Glomerular visceral epithelial cell (primary cell): ENCODE measurements around the gene SECISBP2L.
"Not testable (repeated sequence)": the region's sequence is repeated elsewhere in the genome, so short reads cannot be mapped to it uniquely, and the experiment has no call there.

Source experiments
- DNase-seq: peaks from one replicate; pipeline ENCODE4 v3.0.0-alpha.2; 2016; ENCODE audit errors: extremely low spot score

SECISBP2L gene

GRCh38 chr15:48992545-48992944, 53.7 kb downstream of the SECISBP2L start:
- no peak for DNase-seq

- DNase-seq: no peak
Observed at GRCh38 chr15:48992096-48992495, 54.1 kb downstream of the SECISBP2L start.

- DNase-seq: no peak
Observed at GRCh38 chr15:48989170-48989569, 57.1 kb downstream of the SECISBP2L start.

- DNase-seq: no peak
Observed at GRCh38 chr15:48987142-48987541, 59.1 kb downstream of the SECISBP2L start.

GRCh38 chr15:48986240-48986639, 60.0 kb downstream of the SECISBP2L start:
- no peak for DNase-seq

- DNase-seq: no peak
Observed at GRCh38 chr15:48985516-48985915, 60.7 kb downstream of the SECISBP2L start.

- no peak for DNase-seq
Observed at GRCh38 chr15:48984811-48985352, 61.4 kb downstream of the SECISBP2L start.

- no peak for DNase-seq
Observed at GRCh38 chr15:48984021-48984710, 62.1 kb downstream of the SECISBP2L start.

GRCh38 chr15:48983300-48983699, 62.9 kb downstream of the SECISBP2L start:
- DNase-seq: no peak

GRCh38 chr15:48981941-48982340, 64.3 kb downstream of the SECISBP2L start:
- DNase-seq: no peak

- no peak for DNase-seq
Observed at GRCh38 chr15:48978638-48979037, 67.6 kb downstream of the SECISBP2L start.

GRCh38 chr15:48976444-48977088, 69.7 kb downstream of the SECISBP2L start:
- DNase-seq: no peak

GRCh38 chr15:48975472-48976419, 70.5 kb downstream of the SECISBP2L start:
- peak; percentile 83 for DNase-seq

GRCh38 chr15:48974882-48975281, 71.4 kb downstream of the SECISBP2L start:
- DNase-seq: no peak

GRCh38 chr15:48972750-48973503, 73.3 kb downstream of the SECISBP2L start:
- DNase-seq: no peak

GRCh38 chr15:48970926-48971325, 75.3 kb downstream of the SECISBP2L start:
- DNase-seq: not testable (repeated sequence)

- DNase-seq: no peak
Observed at GRCh38 chr15:48968066-48968465, 78.2 kb downstream of the SECISBP2L start.

- DNase-seq: no peak
Observed at GRCh38 chr15:48967336-48967735, 78.9 kb downstream of the SECISBP2L start.

GRCh38 chr15:48966595-48967301, 79.5 kb downstream of the SECISBP2L start:
- DNase-seq: peak; percentile 72

- peak; percentile 42 for DNase-seq
Observed at GRCh38 chr15:48965972-48966371, 80.3 kb downstream of the SECISBP2L start.

GRCh38 chr15:48964898-48965297, 81.3 kb downstream of the SECISBP2L start:
- no peak for DNase-seq
